Activated CD4-positive, alpha-beta memory T cell treated with anti-CD3 and anti-CD28 coated beads for 36 hours (primary cell): ENCODE measurements around the gene ATP7B. TPM values are rescaled to one million over a fixed set of nuclear protein-coding genes. Genes with fewer than 3 reads are reported as not detected.

Experiments used
- CTCF ChIA-PET: fragments of 350-600 bp; sonication (Branson Sonifier 250); formaldehyde crosslinking; loops from one replicate; lab custom pipeline; 2021; ENCODE audit warnings: antibody characterized with exemption, inconsistent platforms; lab: Charles Lee
- POLR2A ChIA-PET: fragments of 350-600 bp; sonication (Branson Sonifier 250); formaldehyde crosslinking; loops from one replicate; lab custom pipeline; 2021; ENCODE audit warnings: antibody characterized with exemption; lab: Charles Lee
- DNase-seq: peaks from one replicate; pipeline ENCODE4 v3.0.0-alpha.2; 2020
- H3K27ac Mint-ChIP-seq: one replicate; pipeline ENCODE4 v1.8.0; 2021; ENCODE audit warnings: mixed read lengths
- H3K27me3 Mint-ChIP-seq: one replicate; pipeline ENCODE4 v1.8.0; 2021; ENCODE audit warnings: mixed read lengths
- H3K36me3 Mint-ChIP-seq: one replicate; pipeline ENCODE4 v1.8.0; 2021; ENCODE audit warnings: mixed read lengths
- H3K4me1 Mint-ChIP-seq: one replicate; pipeline ENCODE4 v1.8.0; 2021; ENCODE audit warnings: low read depth, mixed read lengths
- H3K4me3 Mint-ChIP-seq: one replicate; pipeline ENCODE4 v1.8.0; 2021; ENCODE audit warnings: mild to moderate bottlenecking, mixed read lengths
- H3K9me3 Mint-ChIP-seq: one replicate; pipeline ENCODE4 v1.8.0; 2021; ENCODE audit warnings: mixed read lengths
- intact Hi-C: fragments of 100-400 bp; cut with micrococcal nuclease; formaldehyde crosslinking; loops from one replicate; pipeline ENCODE4 v1.15.1; 2023
- total RNA-seq, 2 experiments: library from RNA; stranded (reverse); gene quantifications; one replicate each; pipeline ENCODE4 v1.2.3, GENCODE V29; 2021

The ATP7B gene
- total RNA-seq, 2 experiments from 2014 or later = 0.86 to 1.5 TPM

DNA sequence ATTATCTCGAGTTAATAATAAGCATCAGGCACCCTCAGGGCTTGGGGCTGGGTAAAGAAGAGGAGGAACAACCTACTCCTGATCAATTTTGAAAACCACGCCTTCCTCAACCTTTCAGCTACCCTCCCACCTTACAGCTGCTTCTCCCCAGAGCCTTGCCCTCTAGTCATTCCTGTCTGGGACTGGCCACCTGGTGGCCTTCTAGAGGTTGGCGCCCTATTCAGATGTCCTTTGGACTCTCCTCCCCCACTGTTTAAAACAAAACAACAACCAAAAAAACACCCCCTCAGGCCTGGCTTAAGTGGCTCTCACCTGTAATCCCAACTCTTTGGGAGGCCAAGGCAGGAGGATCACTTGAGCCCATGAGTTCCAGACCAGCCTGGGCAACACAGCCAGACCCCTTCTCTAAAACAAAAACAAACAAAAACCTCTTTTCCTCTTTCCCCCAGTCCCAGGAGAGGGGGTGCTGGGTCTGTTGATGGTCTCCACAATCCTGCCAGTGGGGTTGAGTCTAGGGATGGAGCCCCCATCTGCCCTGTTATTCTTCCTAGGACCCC is 87.2 kb downstream of the ATP7B start:
- Mint-ChIP-seq H3K27ac (no peak overlapping the region), H3K27me3 (peaks cover 8% of the 10 kb centered on the region), H3K4me1 (peaks cover 21% of the 10 kb centered on the region), H3K36me3 (no peaks in the 10 kb centered on the region), H3K9me3 (no peaks in the 10 kb centered on the region), H3K4me3 (no peak overlapping the region)
- intact Hi-C loops = no loop called here
- ChIA-PET CTCF (interaction anchor here (0.9 to 2.8 kb wide), 5 partner anchors 11 to 109 kb away, joined by 3 to 11 read pairs (median 4); no protein-coding TSS in a partner anchor), POLR2A (no interaction called here)
- DNase-seq = peak; percentile 30

DNA sequence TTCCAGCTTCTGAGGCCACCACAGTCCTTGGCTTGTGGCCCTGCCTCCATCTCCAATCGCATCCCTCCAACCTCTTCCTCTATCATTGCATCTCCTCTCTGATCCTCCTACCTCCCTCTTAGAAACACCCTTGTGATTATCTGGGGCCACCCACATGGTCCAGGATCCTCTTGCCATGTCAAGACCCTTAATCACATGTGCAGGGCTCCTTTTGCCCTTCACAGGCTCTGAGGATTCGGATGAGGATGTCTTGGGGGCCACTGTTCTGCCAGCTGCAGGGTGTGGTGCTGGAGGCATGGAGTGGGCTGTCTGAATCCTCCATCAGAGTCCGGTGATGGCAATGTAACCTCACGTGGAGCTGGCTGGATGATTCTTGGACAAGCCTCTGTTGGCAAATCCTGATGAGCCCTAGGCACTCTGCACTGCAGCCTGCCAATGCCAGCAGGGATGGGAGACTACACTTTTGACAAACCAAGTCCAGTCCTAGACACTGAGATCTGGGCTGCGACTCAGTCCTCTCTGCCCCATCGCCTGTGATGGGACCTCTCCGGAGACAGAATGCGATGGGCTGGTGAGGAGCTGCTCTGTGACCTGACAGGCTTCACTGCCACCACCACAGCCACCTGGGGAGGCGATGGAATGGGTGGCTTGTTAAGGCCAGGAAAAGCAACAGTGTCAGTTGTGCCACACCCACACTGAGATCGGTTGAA is 88.3 kb downstream of the ATP7B start:
- CTCF ChIA-PET = interaction anchor here (0.6 to 2.8 kb wide), 6 partner anchors 10 to 107 kb away, joined by 3 to 11 read pairs (median 4); no protein-coding TSS in a partner anchor
- no peaks in the 10 kb centered on the region for H3K36me3 Mint-ChIP-seq
- H3K27me3 Mint-ChIP-seq = peaks cover 8% of the 10 kb centered on the region
- POLR2A ChIA-PET = interaction anchor here (0.6 kb wide), 1 partner anchor 54 kb away, joined by 4 read pairs; no protein-coding TSS in a partner anchor
- no peak for DNase-seq
- no peaks in the 10 kb centered on the region for H3K9me3 Mint-ChIP-seq
- intact Hi-C loops = no loop called here
- no peak overlapping the region for H3K27ac Mint-ChIP-seq
- no peak overlapping the region for H3K4me3 Mint-ChIP-seq
- peaks cover 21% of the 10 kb centered on the region for H3K4me1 Mint-ChIP-seq

DNA sequence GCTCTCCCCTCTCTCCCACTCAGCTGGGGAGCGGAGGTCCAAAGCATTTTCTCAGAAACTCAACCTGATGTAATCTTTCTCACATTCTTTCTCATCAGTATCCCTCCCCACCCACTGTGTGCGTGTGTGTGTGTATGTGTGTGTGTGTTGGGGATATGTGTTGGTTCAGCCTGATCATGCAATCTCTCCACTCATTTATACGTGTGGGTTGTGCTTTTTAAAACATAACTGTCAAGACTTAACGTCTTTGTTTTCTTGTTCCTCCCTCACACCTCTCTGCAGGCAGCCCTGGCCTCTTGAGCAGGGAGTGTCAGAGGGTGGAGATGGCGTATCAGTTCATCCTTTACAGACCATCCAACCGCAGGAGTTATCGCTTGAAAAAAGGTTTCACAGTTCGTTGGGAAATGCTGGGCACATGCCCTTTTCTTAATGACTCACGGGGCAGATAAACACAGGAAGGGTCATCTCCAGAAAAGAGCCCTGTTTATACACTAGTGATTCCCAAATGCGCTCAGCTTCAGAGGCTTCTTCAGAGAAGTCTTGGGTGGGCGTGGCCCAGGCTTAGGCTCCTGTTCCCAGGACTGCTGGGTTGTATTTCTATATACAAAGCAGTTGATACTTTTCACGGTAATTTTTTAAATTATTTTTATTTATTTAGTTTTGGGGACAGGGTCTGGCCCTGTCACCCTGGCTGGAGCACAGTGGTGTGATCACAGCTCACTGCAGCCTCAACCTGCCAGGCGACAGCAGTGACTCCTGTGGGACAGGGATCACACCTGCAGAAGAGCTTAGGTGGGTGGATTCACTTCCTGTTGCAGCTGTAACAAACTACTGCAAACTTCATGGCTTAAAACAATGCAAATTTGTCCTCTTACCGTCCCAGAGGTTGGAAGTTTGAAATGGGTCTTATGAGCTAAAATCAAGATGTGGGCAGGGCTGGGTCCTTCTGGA is 89.2 kb downstream of the ATP7B start:
- H3K36me3 Mint-ChIP-seq = no peaks in the 10 kb centered on the region
- H3K27ac Mint-ChIP-seq = no peak overlapping the region
- H3K4me3 Mint-ChIP-seq = no peak overlapping the region
- peaks cover 21% of the 10 kb centered on the region for H3K4me1 Mint-ChIP-seq
- peaks cover 8% of the 10 kb centered on the region for H3K27me3 Mint-ChIP-seq
- POLR2A ChIA-PET = no interaction called here
- CTCF ChIA-PET = interaction anchor here (2.8 kb wide), 1 partner anchor 26 kb away, joined by 11 read pairs; no protein-coding TSS in a partner anchor
- no peak for DNase-seq
- H3K9me3 Mint-ChIP-seq = no peaks in the 10 kb centered on the region
- intact Hi-C loops = no loop called here

DNA sequence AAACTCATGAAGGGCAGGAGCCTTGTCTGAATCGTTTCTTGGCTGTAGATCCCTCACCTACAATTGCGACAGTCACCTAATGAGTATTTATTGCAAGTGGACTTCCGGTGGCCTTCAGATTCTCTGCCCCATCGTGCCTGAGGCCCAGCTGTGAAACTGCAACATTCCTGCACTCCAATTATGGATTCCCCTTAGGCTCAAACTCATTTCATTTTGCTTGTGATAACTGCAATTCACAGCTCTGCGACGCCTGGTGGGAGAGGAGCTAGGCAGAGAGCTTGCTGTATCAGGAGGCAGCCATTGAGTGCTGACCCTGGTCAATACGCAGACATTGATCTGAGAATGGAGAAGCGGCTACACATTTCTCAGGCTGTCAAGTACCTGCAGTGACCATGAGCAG is 90.5 kb downstream of the ATP7B start:
- POLR2A ChIA-PET = no interaction called here
- intact Hi-C loops = no loop called here
- no peaks in the 10 kb centered on the region for H3K9me3 Mint-ChIP-seq
- peaks cover 6% of the 10 kb centered on the region for H3K27me3 Mint-ChIP-seq
- no peaks in the 10 kb centered on the region for H3K36me3 Mint-ChIP-seq
- CTCF ChIA-PET = no interaction called here
- H3K4me1 Mint-ChIP-seq = peaks cover 20% of the 10 kb centered on the region
- no peak overlapping the region for H3K4me3 Mint-ChIP-seq
- no peak for DNase-seq
- H3K27ac Mint-ChIP-seq = no peak overlapping the region

DNA sequence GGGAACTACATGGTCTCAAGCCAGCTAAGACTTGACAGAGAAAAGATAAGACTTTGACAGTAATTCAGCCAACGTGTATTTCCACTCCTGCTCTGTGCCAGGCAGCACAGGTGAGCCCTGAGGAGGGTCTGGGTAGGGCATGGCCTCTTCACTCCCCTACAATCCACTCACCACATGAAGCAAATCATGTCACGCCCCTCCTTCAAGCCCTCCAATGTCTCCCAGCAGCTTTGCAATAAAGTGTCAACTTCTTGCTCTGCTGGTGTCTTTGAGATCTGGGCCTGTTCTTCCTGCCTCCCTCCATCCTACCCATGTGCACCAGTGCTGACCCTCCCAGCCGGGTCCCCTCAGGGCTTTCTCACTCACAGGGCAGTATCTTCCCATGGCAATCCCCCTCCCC is 91.0 kb downstream of the ATP7B start:
- Mint-ChIP-seq H3K4me3 (no peak overlapping the region), H3K4me1 (peaks cover 15% of the 10 kb centered on the region), H3K27me3 (peaks cover 5% of the 10 kb centered on the region), H3K36me3 (no peaks in the 10 kb centered on the region), H3K9me3 (no peaks in the 10 kb centered on the region), H3K27ac (no peak overlapping the region)
- intact Hi-C loops = no loop called here
- CTCF ChIA-PET = interaction anchor here (0.8 kb wide), 1 partner anchor 105 kb away, joined by 4 read pairs; no protein-coding TSS in a partner anchor
- POLR2A ChIA-PET = no interaction called here
- DNase-seq = no peak

DNA sequence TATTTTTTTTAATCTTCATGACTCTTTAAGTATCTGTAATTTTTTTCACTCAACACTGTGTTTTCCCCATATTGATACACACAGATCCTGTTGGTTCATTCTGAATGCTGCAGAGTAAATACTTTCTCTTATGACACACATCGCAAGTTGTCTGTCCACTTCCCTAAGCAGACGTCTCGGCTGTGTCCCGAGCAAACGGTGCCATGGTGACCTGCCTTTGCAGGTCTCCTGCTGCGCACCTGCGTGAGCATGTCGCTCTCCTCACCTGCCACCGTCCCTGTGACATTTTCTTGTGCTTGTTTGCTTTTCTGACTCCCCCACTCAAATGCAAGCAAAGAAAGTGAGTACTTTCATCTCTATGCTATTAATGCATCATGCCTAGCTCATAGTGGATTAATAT is 91.7 kb downstream of the ATP7B start:
- H3K36me3 Mint-ChIP-seq = no peaks in the 10 kb centered on the region
- no peak overlapping the region for H3K27ac Mint-ChIP-seq
- H3K4me3 Mint-ChIP-seq = no peak overlapping the region
- peaks cover 9% of the 10 kb centered on the region for H3K4me1 Mint-ChIP-seq
- intact Hi-C loops = no loop called here
- ChIA-PET POLR2A (no interaction called here), CTCF (interaction anchor here (0.8 to 0.9 kb wide), 2 partner anchors 10 to 104 kb away, joined by 3 to 4 read pairs; no protein-coding TSS in a partner anchor)
- no peaks in the 10 kb centered on the region for H3K9me3 Mint-ChIP-seq
- no peak for DNase-seq
- H3K27me3 Mint-ChIP-seq = peaks cover 3% of the 10 kb centered on the region

DNA sequence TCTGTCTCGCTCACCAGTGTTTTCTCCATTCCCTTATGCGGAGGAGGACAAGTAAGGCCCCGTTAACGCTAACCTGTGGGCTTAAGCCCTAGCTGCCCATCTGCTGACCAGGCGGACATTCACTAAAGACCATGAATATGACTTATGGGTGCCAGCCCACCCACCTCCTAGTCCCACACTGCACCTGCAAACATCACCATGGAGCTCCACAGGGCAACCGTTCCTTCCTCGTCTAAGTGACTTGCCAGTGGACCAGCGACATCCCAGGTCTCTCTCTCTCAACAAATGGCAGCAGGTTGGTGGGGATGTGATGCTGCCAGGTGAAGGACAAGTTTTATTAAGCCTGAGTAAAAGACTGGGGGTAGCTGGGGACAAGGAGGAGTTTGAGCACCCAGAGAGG is 94.3 kb downstream of the ATP7B start:
- Mint-ChIP-seq H3K4me1 (peaks cover 3% of the 10 kb centered on the region), H3K36me3 (no peaks in the 10 kb centered on the region), H3K4me3 (no peak overlapping the region), H3K9me3 (no peaks in the 10 kb centered on the region), H3K27me3 (peaks cover 8% of the 10 kb centered on the region), H3K27ac (no peak overlapping the region)
- ChIA-PET CTCF (no interaction called here), POLR2A (no interaction called here)
- intact Hi-C loops = no loop called here
- DNase-seq = no peak

DNA sequence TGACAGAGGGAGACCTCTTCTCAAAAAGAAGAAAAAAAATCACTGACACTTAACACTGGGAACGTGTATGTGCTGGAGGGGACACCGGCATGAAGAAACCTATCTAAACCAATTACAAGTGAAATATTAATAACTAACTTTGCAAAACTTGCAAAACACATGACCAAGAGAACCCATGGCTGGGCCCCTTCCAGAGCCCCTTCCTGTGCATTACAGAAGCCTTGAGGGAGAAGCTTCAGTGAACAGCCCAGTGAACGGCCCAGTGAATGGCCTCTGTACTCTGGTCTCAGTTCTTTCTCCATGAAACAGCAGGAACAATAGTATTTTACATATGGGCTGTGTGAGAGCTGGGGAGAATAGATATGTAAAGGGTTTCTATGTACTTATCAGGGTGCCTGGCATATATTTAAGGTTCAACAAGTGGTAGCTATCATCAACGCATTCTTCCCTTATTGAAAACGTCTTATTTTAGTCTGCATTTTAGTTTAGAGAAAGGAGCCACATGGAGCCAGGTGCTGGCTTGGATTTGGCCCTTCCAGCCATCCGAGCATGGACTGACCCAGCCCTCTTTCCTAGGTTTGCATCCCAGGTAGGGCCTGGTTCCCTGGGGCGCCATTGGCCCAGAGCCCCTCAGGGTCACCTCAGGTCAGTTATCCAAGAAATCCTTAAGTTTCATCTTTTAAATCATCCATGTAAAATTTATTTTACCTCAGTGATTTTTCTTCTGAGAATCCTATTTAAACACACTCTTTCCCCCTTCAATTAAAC is 95.0 kb downstream of the ATP7B start:
- Mint-ChIP-seq H3K9me3 (no peaks in the 10 kb centered on the region), H3K4me1 (no peaks in the 10 kb centered on the region), H3K27ac (no peak overlapping the region), H3K27me3 (peaks cover 12% of the 10 kb centered on the region), H3K36me3 (no peaks in the 10 kb centered on the region), H3K4me3 (no peak overlapping the region)
- intact Hi-C loops = no loop called here
- CTCF ChIA-PET = interaction anchor here (1.2 kb wide), 1 partner anchor 84 kb away, joined by 3 read pairs; no protein-coding TSS in a partner anchor
- no peak for DNase-seq
- POLR2A ChIA-PET = no interaction called here

DNA sequence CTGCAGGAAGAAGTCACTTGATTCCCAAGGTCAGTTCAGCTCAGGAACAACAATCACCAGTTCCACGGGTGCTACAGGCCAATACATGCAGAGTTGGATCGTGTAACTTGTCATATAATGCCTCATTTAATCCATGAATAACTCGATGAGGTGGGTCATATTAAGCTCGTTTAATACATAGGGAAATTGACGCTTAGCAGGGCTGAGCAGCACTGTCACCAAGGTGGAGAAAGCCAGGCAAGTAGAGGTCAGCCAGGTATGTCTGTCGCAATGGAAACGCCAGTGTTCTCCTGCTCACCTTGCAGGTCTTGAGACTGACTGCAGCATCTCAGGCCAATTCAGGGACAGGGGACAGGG is 97.1 kb downstream of the ATP7B start:
- DNase-seq = no peak
- Mint-ChIP-seq H3K4me1 (peaks cover 13% of the 10 kb centered on the region), H3K9me3 (no peaks in the 10 kb centered on the region), H3K4me3 (no peak overlapping the region), H3K36me3 (no peaks in the 10 kb centered on the region), H3K27ac (no peak overlapping the region), H3K27me3 (peaks cover 12% of the 10 kb centered on the region)
- ChIA-PET CTCF (interaction anchor here (0.7 to 1.8 kb wide), 3 partner anchors 9 to 87 kb away, joined by 3 to 4 read pairs (median 3); no protein-coding TSS in a partner anchor), POLR2A (no interaction called here)
- intact Hi-C loops = no loop called here

DNA sequence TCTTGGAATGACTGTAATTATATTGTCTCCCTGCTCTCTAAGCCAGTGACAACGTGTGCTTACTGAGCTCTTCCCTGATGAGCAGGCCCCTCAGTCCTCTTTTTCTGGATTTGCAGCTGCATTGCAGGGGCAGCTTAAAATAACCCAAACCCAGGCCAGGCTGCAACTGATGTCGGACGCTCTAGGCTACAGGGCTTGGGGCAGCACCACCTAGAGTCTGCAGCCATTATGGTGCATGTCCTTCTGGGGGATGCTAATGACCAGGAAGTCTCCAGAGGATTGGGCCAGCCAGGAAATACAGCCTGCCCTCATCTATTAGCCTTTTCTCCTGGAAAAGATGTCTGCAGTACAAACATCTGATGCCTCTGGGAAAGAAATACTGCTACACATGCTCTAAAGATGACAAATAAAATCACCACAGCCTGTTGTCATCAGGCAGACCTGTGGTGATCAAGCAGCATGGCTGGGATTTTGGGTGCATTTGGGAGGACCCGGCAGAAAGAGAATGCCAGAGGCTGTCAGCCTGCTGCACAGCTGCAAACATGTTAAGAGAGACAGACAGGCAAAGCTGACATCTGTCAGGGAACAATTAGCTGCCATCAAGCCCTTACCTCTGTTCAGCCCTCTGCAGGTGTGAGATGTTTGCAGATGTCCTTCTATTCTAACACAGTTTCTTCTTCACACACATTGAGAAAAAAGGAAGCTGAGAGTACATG is 97.7 kb downstream of the ATP7B start:
- CTCF ChIA-PET = interaction anchor here (0.7 to 1.8 kb wide), 4 partner anchors 10 to 88 kb away, joined by 3 to 4 read pairs (median 3); no protein-coding TSS in a partner anchor

More for the DNA sequence above, 97.7 kb downstream of the ATP7B start:
- no peaks in the 10 kb centered on the region for H3K36me3 Mint-ChIP-seq
- POLR2A ChIA-PET = no interaction called here
- intact Hi-C loops = no loop called here
- H3K27me3 Mint-ChIP-seq = peaks cover 12% of the 10 kb centered on the region
- no peak overlapping the region for H3K27ac Mint-ChIP-seq
- no peak overlapping the region for H3K4me3 Mint-ChIP-seq
- H3K9me3 Mint-ChIP-seq = no peaks in the 10 kb centered on the region
- H3K4me1 Mint-ChIP-seq = peaks cover 18% of the 10 kb centered on the region
- no peak for DNase-seq
